H1 (cell line): ENCODE measurements around the gene DUXB. TPM values are rescaled to one million over a fixed set of nuclear protein-coding genes. Genes with fewer than 3 reads are reported as not detected.

Source experiments
- CTCF ChIA-PET: fragments of 300-600 bp; sonication (Branson Sonifier 250); formaldehyde crosslinking; loops from one replicate; lab custom pipeline; 2021; ENCODE audit not compliant: partially characterized antibody; lab: Charles Lee
- POLR2A ChIA-PET: fragments of 300-600 bp; sonication (Branson Sonifier 250); formaldehyde crosslinking; loops from one replicate; lab custom pipeline; 2021; ENCODE audit warnings: inconsistent platforms; ENCODE audit not compliant: partially characterized antibody; lab: Charles Lee
- DNase-seq, 2 experiments: peaks; one replicate each; pipeline versions ENCODE4 v3.0.0 to v3.0.0-alpha.2; 2010 to 2022; ENCODE audit warnings: low spot score in 2 of 2, low read depth in 1 of 2, mixed read lengths in 1 of 2
- FAIRE-seq: peaks from 2 replicates; lab custom pipeline; 2011; peaks lifted over from hg19 to GRCh38; lab: Jason Lieb, UNC
- H2AFZ ChIP-seq: 2 replicates; pipeline ENCODE4 v1.8.1; 2012; ENCODE audit warnings: low read length, inconsistent platforms
- H2AK5ac ChIP-seq: 2 replicates; pipeline ENCODE4 v1.6.1; 2013; ENCODE audit warnings: low read depth, low read length
- H2BK120ac ChIP-seq: replicated peaks from 2 replicates; pipeline ENCODE3; 2013; ENCODE audit warnings: low read depth, low read length, inconsistent platforms
- H2BK12ac ChIP-seq: 2 replicates; pipeline ENCODE4 v1.6.1; 2013; ENCODE audit warnings: low read depth, low read length
- H2BK15ac ChIP-seq: 2 replicates; pipeline ENCODE4 v1.6.1; 2013; ENCODE audit warnings: low read length
- H2BK20ac ChIP-seq: 2 replicates; pipeline ENCODE4 v1.6.1; 2013; ENCODE audit warnings: low read length
- H2BK5ac ChIP-seq: 2 replicates; pipeline ENCODE4 v1.6.1; 2013; ENCODE audit warnings: low read depth, low read length
- H3K14ac ChIP-seq: 2 replicates; pipeline ENCODE4 v1.6.1; 2013; ENCODE audit warnings: inconsistent platforms; ENCODE audit not compliant: insufficient read length
- H3K18ac ChIP-seq: 2 replicates; pipeline ENCODE4 v1.6.1; 2013; ENCODE audit warnings: low read length; ENCODE audit errors: extremely low read depth
- H3K23ac ChIP-seq: 2 replicates; pipeline ENCODE4 v1.6.1; 2013; ENCODE audit warnings: inconsistent platforms; ENCODE audit not compliant: insufficient read length
- H3K23me2 ChIP-seq: 2 replicates; pipeline ENCODE4 v1.6.1; 2013; ENCODE audit warnings: low read depth, low read length
- H3K27ac ChIP-seq: 2 replicates; pipeline ENCODE4 v1.6.1; 2011; ENCODE audit warnings: low read depth, low read length, inconsistent platforms
- H3K27me3 ChIP-seq, 4 experiments: replicated peaks in 1 of 4; 1 replicate in 1 of 4; 2 replicates in 3 of 4; pipeline versions ENCODE4 v1.6.1 to v1.8.1; 2011 to 2013; ENCODE audit warnings: low read length in 3 of 4, mild to moderate bottlenecking in 3 of 4, inconsistent platforms in 2 of 4, mixed read lengths in 2 of 4, moderate library complexity in 1 of 4; ENCODE audit not compliant: control insufficient read depth in 3 of 4, insufficient read depth in 3 of 4; ENCODE audit errors: extremely low read depth in 1 of 4
- H3K36me3 ChIP-seq, 4 experiments: 2 replicates each; pipeline versions ENCODE4 v1.6.1 to v1.8.1; 2011 to 2013; ENCODE audit warnings: mild to moderate bottlenecking in 4 of 4, low read length in 3 of 4, moderate library complexity in 2 of 4, control low read depth in 1 of 4, inconsistent platforms in 1 of 4; ENCODE audit not compliant: insufficient read depth in 4 of 4, control insufficient read depth in 2 of 4
- H3K4ac ChIP-seq: replicated peaks from 2 replicates; pipeline ENCODE3; 2013; ENCODE audit warnings: low read length, low read depth, mixed read lengths, inconsistent platforms; ENCODE audit not compliant: insufficient read length
- H3K4me1 ChIP-seq, 4 experiments: replicated peaks in 1 of 4; 1 replicate in 1 of 4; 2 replicates in 3 of 4; pipeline versions ENCODE4 v1.6.1 to v1.8.1; 2011 to 2013; ENCODE audit warnings: low read length in 3 of 4, inconsistent platforms in 2 of 4, mixed read lengths in 1 of 4; ENCODE audit not compliant: insufficient read depth in 4 of 4, control insufficient read depth in 3 of 4
- H3K4me2 ChIP-seq, 2 experiments: 2 replicates each; pipeline versions ENCODE4 v1.6.1 to v1.8.1; 2011 to 2013; ENCODE audit warnings: low read depth in 2 of 2, low read length in 2 of 2, control low read depth in 1 of 2, inconsistent platforms in 1 of 2, mild to moderate bottlenecking in 1 of 2; ENCODE audit not compliant: insufficient read depth in 1 of 2
- H3K4me3 ChIP-seq, 4 experiments: fragments of 200-600, 300-600 bp in 1 of 4; sonication (generic), shearing (Covaris generic), sonication (Bioruptor Twin) in 1 of 4; 2 replicates each; pipeline versions ENCODE4 v1.5.1 to v1.8.1; 2011 to 2016; ENCODE audit warnings: low read length in 4 of 4, low read depth in 3 of 4, control low read depth in 2 of 4, inconsistent platforms in 2 of 4, mild to moderate bottlenecking in 2 of 4, mixed read lengths in 1 of 4, moderate library complexity in 1 of 4; ENCODE audit not compliant: insufficient read depth in 2 of 4; ENCODE audit errors: extremely low read depth in 1 of 4
- H3K56ac ChIP-seq: replicated peaks from 2 replicates; pipeline ENCODE3; 2013; ENCODE audit warnings: low read depth, mild to moderate bottlenecking, mixed read lengths, low read length, inconsistent platforms; ENCODE audit not compliant: insufficient read length
- H3K79me1 ChIP-seq: 2 replicates; pipeline ENCODE4 v1.6.1; 2013; ENCODE audit warnings: low read depth, low read length, control low read depth
- H3K79me2 ChIP-seq, 2 experiments: 2 replicates each; pipeline versions ENCODE4 v1.6.1 to v1.8.1; 2012 to 2013; ENCODE audit warnings: low read length in 2 of 2, mild to moderate bottlenecking in 2 of 2, inconsistent platforms in 1 of 2; ENCODE audit not compliant: insufficient read depth in 2 of 2, control insufficient read depth in 1 of 2
- H3K9ac ChIP-seq, 4 experiments: replicated peaks in 1 of 4; 1 replicate in 1 of 4; 2 replicates in 3 of 4; pipeline versions ENCODE4 v1.6.1 to v1.8.1; 2011 to 2013; ENCODE audit warnings: low read depth in 3 of 4, low read length in 3 of 4, control low read depth in 2 of 4, mild to moderate bottlenecking in 2 of 4, moderate library complexity in 2 of 4, inconsistent platforms in 1 of 4; ENCODE audit errors: extremely low read depth in 1 of 4
- H3K9me3 ChIP-seq, 2 experiments: 2 replicates each; pipeline versions ENCODE4 v1.6.1 to v1.8.1; 2012 to 2013; ENCODE audit warnings: mild to moderate bottlenecking in 2 of 2, moderate library complexity in 2 of 2, control low read depth in 1 of 2, inconsistent platforms in 1 of 2, low read depth in 1 of 2, low read length in 1 of 2, mixed read lengths in 1 of 2; ENCODE audit not compliant: insufficient read depth in 2 of 2
- H4K20me1 ChIP-seq, 2 experiments: replicated peaks in 1 of 2; 2 replicates each; pipeline versions ENCODE3 to v1.8.1; 2011 to 2013; ENCODE audit warnings: inconsistent platforms in 2 of 2, low read length in 2 of 2, mild to moderate bottlenecking in 1 of 2; ENCODE audit not compliant: insufficient read depth in 2 of 2, control insufficient read depth in 1 of 2
- H4K5ac ChIP-seq: 2 replicates; pipeline ENCODE4 v1.6.1; 2013; ENCODE audit warnings: low read length, low read depth, mixed read lengths, inconsistent platforms; ENCODE audit not compliant: insufficient read length
- H4K8ac ChIP-seq: 2 replicates; pipeline ENCODE4 v1.8.0; 2013; ENCODE audit warnings: mild to moderate bottlenecking, moderate library complexity, low read length, inconsistent platforms; ENCODE audit not compliant: insufficient read depth; ENCODE audit errors: extremely low read depth
- H4K91ac ChIP-seq: replicated peaks from 2 replicates; pipeline ENCODE3; 2013; ENCODE audit warnings: low read length, mixed read lengths, inconsistent platforms; ENCODE audit not compliant: insufficient read length
- ASH2L ChIP-seq: fragments of 200-600, 300-600 bp; sonication (generic); IDR thresholded peaks from one replicate; pipeline ENCODE4 v1.7.1; 2017; ENCODE audit warnings: low read length
- CBX5 ChIP-seq: fragments of 300-800, 300-1000 bp; sonication (generic); IDR thresholded peaks from 2 replicates; pipeline ENCODE4 v1.7.1; 2016; ENCODE audit warnings: antibody characterized with exemption, low read length, low read depth
- SIRT6 ChIP-seq: IDR thresholded peaks from one replicate; pipeline ENCODE4 v1.7.1; 2012; ENCODE audit warnings: low read length, inconsistent platforms
- WGBS, 2 experiments: shearing (Covaris generic) in 1 of 2; methylation state at CpG; one replicate each; pipeline versions ENCODE4 v1.1.6 to v1.1.7; 2013 to 2015; ENCODE audit warnings: low lambda C conversion rate in 2 of 2, mixed read lengths in 2 of 2, inconsistent platforms in 1 of 2, low coverage in 1 of 2, missing lambda C conversion rate in 1 of 2; ENCODE audit not compliant: insufficient replicate concordance in 2 of 2, insufficient coverage in 1 of 2, insufficient read length in 1 of 2; ENCODE audit errors: extremely low coverage in 1 of 2, missing lambda C conversion rate in 1 of 2; 5-methylcytosine and 5-hydroxymethylcytosine counted together
- polyA plus RNA-seq, 7 experiments: library from polyadenylated mRNA; depleted of rRNA in 3 of 7; stranded (reverse) in 5 of 7; unstranded in 2 of 7; fragments of >200 nt in 5 of 7; fragments of 200-250 nt in 2 of 7; gene quantifications; 1 replicate in 5 of 7; 2 replicates in 1 of 7; 4 replicates in 1 of 7; pipeline versions ENCODE4 v1.2.1 to v1.2.3, GENCODE V29; 2011 to 2013; ENCODE audit warnings: missing spikeins in 2 of 7, mixed read lengths in 2 of 7
- total RNA-seq: library from RNA; stranded (reverse); fragmentation: NEBNext Ultra II Directional; extraction: Animal tissue kit (Norgen Biotek cat#: 25700); gene quantifications from 2 replicates; pipeline ENCODE4 v1.2.1, GENCODE V29; 2021

DUXB gene
- total and polyA plus RNA-seq, 2 of the 8 experiments (the other 6 are each of a cell fraction or from before 2014, with no cell fraction given), result not detected

GRCh38 chr16:75732871-75733270 lies 31.6 kb upstream of the DUXB start:
- no peak overlapping the region for H4K5ac ChIP-seq
- H3K4me3 ChIP-seq, result no peak overlapping the region
- H2BK120ac ChIP-seq, result no peak overlapping the region
- H3K23me2 ChIP-seq, result no peaks in the 10 kb centered on the region; the same call in 1 of the 2 replicates
- H3K56ac ChIP-seq, result no peak overlapping the region
- H2AK5ac ChIP-seq, result no peak overlapping the region
- POLR2A ChIA-PET, result no interaction called here
- H4K20me1 ChIP-seq, result no peaks in the 10 kb centered on the region
- H4K8ac ChIP-seq, result no peak overlapping the region
- H3K9me3 ChIP-seq, result no peaks in the 10 kb centered on the region; a peak in 1 of 4 replicates
- H4K91ac ChIP-seq, result no peak overlapping the region
- H3K23ac ChIP-seq, result no peak overlapping the region
- CTCF ChIA-PET, result no interaction called here
- FAIRE-seq (no peak), DNase-seq (no peak)
- H3K4ac ChIP-seq, result no peak overlapping the region
- no peaks in the 10 kb centered on the region; a peak in 1 of 8 replicates for H3K36me3 ChIP-seq
- H2AFZ ChIP-seq, result no peak overlapping the region
- H3K27me3 ChIP-seq, result no peaks in the 10 kb centered on the region
- no peak overlapping the region for H3K9ac ChIP-seq
- no peaks in the 10 kb centered on the region for H3K79me2 ChIP-seq
- 53% methylated on average over 2 of the region's 2 CpGs; no CpG with 5 or more reads in 1 of the 2 experiments for WGBS, 2 experiments
- H2BK12ac ChIP-seq, result no peak overlapping the region
- H3K27ac ChIP-seq, result no peak overlapping the region
- H3K18ac ChIP-seq, result no peak overlapping the region
- H3K79me1 ChIP-seq, result no peaks in the 10 kb centered on the region
- H2BK15ac ChIP-seq, result no peak overlapping the region
- no peak overlapping the region for H2BK5ac ChIP-seq
- H3K14ac ChIP-seq, result no peak overlapping the region
- H3K4me2 ChIP-seq, result no peak overlapping the region
- H3K4me1 ChIP-seq, result no peaks in the 10 kb centered on the region
- no peak overlapping the region for H2BK20ac ChIP-seq
- TF ChIP-seq CBX5, result no peak
- TF ChIP-seq SIRT6, result no peak
- TF ChIP-seq ASH2L, result no peak
